Testis (tissue), 3 donors: ENCODE data around the gene ABHD4. TPM values are rescaled to one million over a fixed set of nuclear protein-coding genes. Genes with fewer than 3 reads are reported as not detected.

Source experiments
- DNase-seq: peaks from one replicate; pipeline ENCODE4 v3.0.0-alpha.2; 2019
- H3K27ac ChIP-seq, 2 donors: fragments of 200-600 bp; sonication (generic); one replicate each; pipeline ENCODE4 v1.5.1; 2019
- H3K27me3 ChIP-seq: fragments of 200-600 bp; sonication (generic); one replicate; pipeline ENCODE4 v1.5.1; 2019
- H3K36me3 ChIP-seq: fragments of 200-600 bp; sonication (generic); one replicate; pipeline ENCODE4 v1.5.1; 2017; ENCODE audit warnings: low read depth; ENCODE audit errors: missing control alignments
- H3K4me1 ChIP-seq: fragments of 200-600 bp; sonication (generic); one replicate; pipeline ENCODE4 v1.5.1; 2019
- H3K4me3 ChIP-seq, 2 donors: fragments of 200-600 bp; sonication (generic); one replicate each; pipeline ENCODE4 v1.5.1; 2017 to 2019
- H3K9me3 ChIP-seq: fragments of 200-600 bp; sonication (generic); one replicate; pipeline ENCODE4 v1.5.1; 2017
- CTCF ChIP-seq, 3 experiments: fragments of 450-650 bp in 2 of 3; fragments of 200-600 bp in 1 of 3; sonication (generic) in 1 of 3; IDR thresholded peaks; one replicate each; pipeline ENCODE4 v1.5.1; 2016 to 2019; ENCODE audit warnings: antibody characterized with exemption in 3 of 3, mild to moderate bottlenecking in 2 of 3, moderate library complexity in 1 of 3
- POLR2A ChIP-seq: fragments of 450-650 bp; IDR thresholded peaks from one replicate; pipeline ENCODE4 v1.6.1; 2017; ENCODE audit warnings: antibody characterized with exemption, mild to moderate bottlenecking, moderate library complexity
- WGBS, 2 donors: methylation state at CpG; one replicate each; pipeline ENCODE4 v1.1.5; 2018; 5-methylcytosine and 5-hydroxymethylcytosine counted together
- intact Hi-C: fragments of 100-400 bp; cut with DNase I; formaldehyde crosslinking; loops from one replicate; pipeline ENCODE4 v1.15.1; 2023; ENCODE audit warnings: low total_unique reads
- polyA plus RNA-seq: library from polyadenylated mRNA; stranded (reverse); fragments of 350-450 nt; fragmentation: Illumina TruSeq; extraction: RNeasy Lipid Tissue Mini Kit (QIAGEN cat#74804); gene quantifications from one replicate; pipeline ENCODE4 v1.2.3, GENCODE V29; 2014; ENCODE audit warnings: low read depth, low replicate concordance; ENCODE audit not compliant: insufficient read depth
- total RNA-seq, 2 donors: library from RNA; depleted of rRNA; stranded (reverse); fragments of >200 nt; gene quantifications; one replicate each; pipeline ENCODE4 v1.2.3, GENCODE V29; 2016

ABHD4 gene
- total and polyA plus RNA-seq, 3 donors from 2014 or later: 111 to 158 (median 122) TPM

- Histone ChIP-seq H3K27me3 (no peaks in the 10 kb centered on the region), H3K9me3 (no peaks in the 10 kb centered on the region), H3K4me1 (peaks cover 5% of the 10 kb centered on the region), H3K36me3 (no peaks in the 10 kb centered on the region), H3K4me3 (no peak overlapping the region), H3K27ac (no peak overlapping the region)
- TF ChIP-seq POLR2A (no peak), CTCF (IDR thresholded peaks at IDR 0.05) (no peak)
- DNase-seq: no peak
- intact Hi-C loops: no loop called here
- WGBS, 2 donors: 43 to 60% methylated on average over 4 of the region's 4 CpGs
Measured at GRCh38 chr14:22594156-22594716, 3.9 kb upstream of the ABHD4 start.

GRCh38 chr14:22596354-22596879 is 1.7 kb upstream of the ABHD4 start:
- TF ChIP-seq CTCF (IDR thresholded peaks at IDR 0.05): no peak
- TF ChIP-seq POLR2A: no peak
- 80 to 82% methylated on average over 3 of the region's 3 CpGs for WGBS, 2 donors

DNA sequence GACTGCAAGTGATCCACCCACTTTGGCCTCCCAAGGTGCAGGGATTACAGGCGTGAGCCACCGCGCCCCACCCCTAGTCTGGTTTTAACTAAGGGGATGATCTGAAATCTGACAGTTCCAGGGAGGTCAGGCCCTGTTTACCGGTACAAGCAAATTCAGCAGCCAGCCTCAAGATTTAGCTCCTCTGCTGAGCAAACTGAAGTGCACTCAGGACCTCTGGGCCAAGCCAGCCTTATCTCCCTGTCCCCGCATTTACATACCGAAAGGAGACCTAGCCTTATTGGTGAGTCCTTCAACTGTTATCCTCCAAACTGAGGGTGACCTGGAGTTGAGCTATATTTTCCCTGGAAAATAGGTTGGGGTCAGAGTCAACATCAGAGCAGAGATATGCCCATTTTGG is 835 bp upstream of the ABHD4 start:
- Histone ChIP-seq H3K27me3 (no peaks in the 10 kb centered on the region), H3K27ac (no peak overlapping the region), H3K36me3 (no peaks in the 10 kb centered on the region), H3K4me1 (peaks cover 13% of the 10 kb centered on the region), H3K9me3 (no peaks in the 10 kb centered on the region), H3K4me3 (no peak overlapping the region)
- TF ChIP-seq POLR2A: no peak
- TF ChIP-seq CTCF (IDR thresholded peaks at IDR 0.05): no peak
- 78 to 80% methylated on average over 6 of the region's 6 CpGs for WGBS, 2 donors
- DNase-seq: no peak
- intact Hi-C loops: no loop called here

More at GRCh38 chr14:22596354-22596879, 1.7 kb upstream of the ABHD4 start:
- no peaks in the 10 kb centered on the region for H3K36me3 ChIP-seq
- peaks cover 5% of the 10 kb centered on the region for H3K4me1 ChIP-seq
- H3K4me3 ChIP-seq: no peak overlapping the region
- no peak overlapping the region for H3K27ac ChIP-seq
- no peaks in the 10 kb centered on the region for H3K27me3 ChIP-seq
- H3K9me3 ChIP-seq: no peaks in the 10 kb centered on the region
- intact Hi-C loops: no loop called here
- no peak for DNase-seq

DNA sequence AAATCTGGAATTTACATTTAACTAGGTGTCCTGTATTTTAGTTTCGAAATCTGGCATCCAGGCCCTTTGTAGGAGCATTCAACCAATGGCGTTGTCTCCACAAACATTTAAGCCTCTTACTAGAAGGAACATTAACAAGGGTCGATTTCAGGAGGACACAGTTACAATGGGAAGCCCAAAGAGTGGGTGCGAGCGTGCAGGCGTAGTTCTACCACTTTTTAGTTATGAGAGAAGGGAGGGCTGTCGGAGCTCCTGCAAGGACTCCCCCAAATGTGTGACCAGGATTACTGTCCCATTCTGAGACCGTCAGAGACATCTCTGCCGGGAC is 365 bp upstream of the ABHD4 start:
- H3K9me3 ChIP-seq: no peaks in the 10 kb centered on the region
- peaks cover 13% of the 10 kb centered on the region for H3K4me1 ChIP-seq
- no peaks in the 10 kb centered on the region for H3K36me3 ChIP-seq
- intact Hi-C loops: no loop called here
- H3K4me3 ChIP-seq: peak overlapping the region; percentile 78
- TF ChIP-seq CTCF (IDR thresholded peaks at IDR 0.05): no peak
- TF ChIP-seq POLR2A: no peak
- no peak for DNase-seq
- WGBS, 2 donors: 5 to 12% methylated on average over 9 of the region's 9 CpGs
- no peaks in the 10 kb centered on the region for H3K27me3 ChIP-seq
- H3K27ac ChIP-seq: peak overlapping the region; percentile 83 to 89

DNA sequence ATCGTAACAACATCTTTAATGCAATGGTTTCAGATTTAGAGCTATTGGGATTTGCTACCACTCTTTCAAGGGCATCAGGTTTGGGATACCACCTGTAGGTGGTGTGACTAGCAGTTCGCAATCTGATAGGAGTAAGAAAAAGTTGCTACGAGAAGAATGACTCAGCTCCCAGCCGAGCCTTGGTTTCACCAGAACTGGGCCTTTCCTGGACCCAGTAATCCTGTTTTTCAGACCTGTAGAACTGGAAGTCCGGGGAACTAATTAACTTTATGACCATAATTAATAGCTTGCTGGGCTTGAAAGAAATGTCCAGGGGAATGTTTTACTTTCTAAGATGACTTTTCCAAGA is 770 bp downstream of the ABHD4 start:
- TF ChIP-seq CTCF (IDR thresholded peaks at IDR 0.05) (no peak), POLR2A (no peak)
- Histone ChIP-seq H3K9me3 (no peaks in the 10 kb centered on the region), H3K4me1 (peaks cover 13% of the 10 kb centered on the region), H3K4me3 (peak overlapping the region; percentile 78), H3K27ac (peak overlapping the region; percentile 83 to 89), H3K36me3 (no peaks in the 10 kb centered on the region), H3K27me3 (no peaks in the 10 kb centered on the region)
- no peak for DNase-seq
- 2 to 11% methylated on average over 5 of the region's 5 CpGs for WGBS, 2 donors
- intact Hi-C loops: no loop called here
